D721Med (cell line): Measurements from ENCODE around the gene CROT.

Experiments used
- DNase-seq: peaks from one replicate; pipeline ENCODE4 v3.0.0; 2011; ENCODE audit warnings: low spot score; ENCODE audit not compliant: insufficient read length
- FAIRE-seq: peaks from 2 replicates; lab custom pipeline; 2011; peaks lifted over from hg19 to GRCh38; lab: Jason Lieb, UNC
- CTCF ChIP-seq: IDR thresholded peaks from 2 replicates; pipeline ENCODE4 v1.5.1; 2012; ENCODE audit warnings: mild to moderate bottlenecking, control low read depth; ENCODE audit not compliant: insufficient read depth; ENCODE audit errors: missing control alignments

Gene CROT

GRCh38 chr7:87375662-87376435 lies 30.4 kb downstream of the CROT start:
- DNase-seq (no peak), FAIRE-seq (no peak)
- TF ChIP-seq CTCF: no peak

GRCh38 chr7:87380905-87381304 lies 35.4 kb downstream of the CROT start:
- TF ChIP-seq CTCF: no peak
- DNase-seq (no peak), FAIRE-seq (no peak)

GRCh38 chr7:87391020-87391701 lies 45.7 kb downstream of the CROT start:
- DNase-seq (no peak), FAIRE-seq (no peak)
- TF ChIP-seq CTCF: no peak

- no peak for TF ChIP-seq CTCF
- FAIRE-seq (no peak), DNase-seq (no peak)
Measured at GRCh38 chr7:87395442-87396020, 50.1 kb downstream of the CROT start.

- no peak for FAIRE-seq
- no peak for TF ChIP-seq CTCF
- no peak for DNase-seq
Measured at GRCh38 chr7:87398446-87398845, 53.0 kb downstream of the CROT start.

GRCh38 chr7:87404674-87405073 lies 59.2 kb downstream of the CROT start:
- DNase-seq (no peak), FAIRE-seq (no peak)
- no peak for TF ChIP-seq CTCF
